GM21786 (cell line): ENCODE results near the gene NATD1.

Source experiments
- ATAC-seq: cut with Tn5 transposase; IDR thresholded peaks from one replicate; pipeline ENCODE4 v1.9.1; 2021; ENCODE audit not compliant: unreplicated experiment

Gene NATD1

DNA sequence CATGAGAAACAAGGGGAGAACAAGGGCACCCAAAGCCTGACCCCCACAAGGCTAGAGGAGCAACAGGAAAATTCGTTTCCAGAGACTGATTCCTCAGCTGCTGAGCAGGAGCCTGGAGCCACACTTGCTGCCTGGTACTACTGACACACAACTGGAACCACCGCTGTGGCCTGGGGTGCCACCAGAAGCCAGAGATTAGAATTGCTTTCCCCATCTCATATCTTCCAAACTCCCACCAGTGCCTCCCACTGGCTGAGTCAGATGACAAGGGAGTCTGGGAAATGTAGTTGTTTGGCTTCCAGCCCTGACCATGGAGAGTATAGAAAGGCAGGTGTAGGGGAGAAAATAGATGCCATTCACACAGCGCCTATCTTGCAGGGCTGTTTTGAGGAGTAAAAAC is 35.1 kb downstream of the NATD1 start:
- no peak for ATAC-seq

DNA sequence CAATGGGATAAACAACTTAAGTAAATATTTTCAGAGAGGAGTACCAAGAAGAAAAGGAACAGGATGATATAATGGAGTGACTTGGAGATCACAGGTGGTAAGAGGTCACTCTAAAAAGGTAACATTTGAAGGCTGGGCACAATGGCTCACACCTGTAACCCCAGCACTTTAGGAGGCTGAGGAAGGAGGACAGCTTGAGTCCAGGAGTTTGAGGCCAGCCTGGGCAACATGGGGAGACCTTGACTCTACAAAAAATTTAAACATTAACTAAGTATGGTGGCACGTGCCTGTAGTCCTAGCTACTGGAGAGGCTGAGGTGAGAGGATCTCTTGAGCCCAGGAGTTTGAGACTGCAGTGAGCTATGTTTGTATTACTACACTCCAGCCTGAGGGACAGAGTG is 35.9 kb downstream of the NATD1 start:
- ATAC-seq, result no peak

DNA sequence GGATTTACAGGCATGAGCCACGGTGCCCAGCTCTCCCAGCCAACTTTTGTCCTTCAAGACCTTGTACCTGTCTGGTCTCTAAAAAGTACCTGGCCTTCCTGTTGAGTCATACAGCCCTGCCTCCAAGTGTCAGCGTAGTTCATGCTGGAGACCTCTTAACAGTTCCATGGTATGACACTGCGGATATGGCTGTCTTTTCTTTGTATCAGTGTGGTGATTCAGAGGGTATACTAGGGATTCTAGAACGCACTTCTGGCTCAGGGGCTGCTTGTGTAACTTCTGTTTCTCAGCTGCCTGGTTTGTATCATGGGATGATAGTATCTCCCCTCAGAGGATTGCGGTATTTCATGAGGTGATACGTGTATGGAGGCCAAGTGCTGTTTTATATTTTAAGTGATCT is 37.3 kb downstream of the NATD1 start:
- no peak for ATAC-seq

DNA sequence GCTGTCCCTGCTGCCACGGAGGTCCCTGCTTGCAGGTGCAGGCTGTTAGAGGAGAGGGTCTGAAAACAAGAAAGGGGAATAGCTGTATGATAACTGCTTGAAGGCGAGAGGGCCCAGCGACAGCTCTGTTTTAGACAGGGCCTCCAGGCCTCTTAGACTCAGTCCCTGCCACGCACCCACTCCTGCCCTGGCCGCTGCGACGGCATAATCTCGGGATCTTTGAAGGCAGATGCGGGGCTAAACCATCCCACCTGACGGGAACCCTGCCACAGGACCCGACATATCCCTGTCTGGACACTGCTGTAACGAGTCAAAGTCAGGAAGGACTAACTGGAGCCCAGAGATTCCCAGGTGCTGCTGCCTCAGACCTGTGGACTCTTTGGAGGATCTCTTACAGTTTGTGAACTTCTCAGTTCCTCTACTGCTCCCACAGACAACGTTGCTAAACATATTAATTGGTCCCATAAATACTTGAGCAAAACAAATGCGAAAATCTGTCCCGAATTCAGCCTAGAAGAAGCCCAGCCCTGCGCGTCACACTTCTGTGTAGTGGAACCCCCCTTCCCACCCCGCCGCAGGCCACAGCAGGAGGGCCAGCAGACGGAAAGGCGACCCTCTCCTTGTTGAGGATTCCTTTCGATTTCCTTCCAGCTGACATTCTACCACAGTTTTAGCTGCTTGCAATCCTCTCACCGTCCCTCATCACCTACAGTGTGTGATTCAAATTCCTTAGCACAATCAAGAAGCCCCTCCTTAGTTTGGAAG is 38.3 kb downstream of the NATD1 start:
- peak; percentile 9 for ATAC-seq

DNA sequence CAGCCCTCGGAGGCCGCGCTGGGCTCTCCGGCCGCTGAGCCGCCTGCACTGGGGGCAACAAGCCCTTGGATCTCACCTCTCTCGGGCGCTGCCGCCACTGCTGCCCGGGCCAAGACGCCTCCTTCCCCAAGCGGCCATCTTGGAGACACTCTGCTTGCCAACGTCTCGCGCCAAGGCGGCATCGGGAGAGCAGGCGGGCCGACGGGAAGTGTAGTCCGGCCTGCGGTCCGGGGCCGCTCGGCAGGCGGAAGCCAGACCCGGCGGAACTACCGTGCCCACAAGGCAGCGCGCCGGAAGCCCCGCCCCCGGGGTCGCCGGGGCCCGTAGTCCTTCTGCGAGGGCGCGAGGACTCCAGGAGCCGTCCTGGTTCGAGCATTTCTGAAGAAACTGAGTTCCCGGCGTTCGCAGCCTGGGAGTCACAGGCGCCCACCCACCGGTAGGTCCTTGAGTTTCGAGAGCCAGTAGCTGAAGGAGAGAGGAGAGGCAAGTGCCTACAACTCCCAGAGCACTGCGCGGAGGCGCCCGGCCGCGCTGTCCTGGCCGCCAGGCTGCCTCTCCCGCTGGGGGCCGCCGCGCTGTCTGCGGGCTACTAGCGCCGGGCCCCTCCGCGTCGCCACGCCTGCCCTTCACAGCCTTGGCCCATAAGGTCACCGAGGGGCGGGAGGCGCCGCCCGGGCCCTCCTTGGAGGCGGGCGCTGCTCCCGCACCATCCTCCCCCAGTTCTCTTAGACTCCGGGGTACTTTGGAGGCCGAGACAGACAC is 39.0 kb downstream of the NATD1 start, which contains the start of gene TMEM11:
Gene TMEM11, minus strand, starts transcription at position 147 of the 762 bp plus-strand sequence. Its CDS starts 9 bp downstream, at position 138.
- peak; percentile 81 for ATAC-seq

DNA sequence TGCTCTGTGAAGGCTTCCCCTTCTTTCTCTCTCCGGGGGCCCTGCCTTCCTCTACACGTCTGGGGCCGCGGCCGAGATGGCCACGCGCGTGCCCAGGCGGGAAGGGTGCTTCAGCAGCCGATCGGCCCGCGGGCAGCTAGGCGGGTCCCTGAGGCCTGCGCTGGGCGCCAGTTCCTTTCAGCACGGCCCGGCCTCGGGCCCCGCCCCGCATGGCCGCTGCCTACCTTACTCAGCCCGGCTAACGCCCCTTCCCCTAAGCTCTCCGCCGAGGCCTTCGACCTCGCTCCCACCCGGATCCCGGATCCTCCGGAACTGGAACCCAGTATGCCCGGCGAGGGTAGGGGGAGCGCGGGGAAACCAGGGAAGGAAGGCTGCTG is 39.6 kb downstream of the NATD1 start:
- no peak for ATAC-seq

DNA sequence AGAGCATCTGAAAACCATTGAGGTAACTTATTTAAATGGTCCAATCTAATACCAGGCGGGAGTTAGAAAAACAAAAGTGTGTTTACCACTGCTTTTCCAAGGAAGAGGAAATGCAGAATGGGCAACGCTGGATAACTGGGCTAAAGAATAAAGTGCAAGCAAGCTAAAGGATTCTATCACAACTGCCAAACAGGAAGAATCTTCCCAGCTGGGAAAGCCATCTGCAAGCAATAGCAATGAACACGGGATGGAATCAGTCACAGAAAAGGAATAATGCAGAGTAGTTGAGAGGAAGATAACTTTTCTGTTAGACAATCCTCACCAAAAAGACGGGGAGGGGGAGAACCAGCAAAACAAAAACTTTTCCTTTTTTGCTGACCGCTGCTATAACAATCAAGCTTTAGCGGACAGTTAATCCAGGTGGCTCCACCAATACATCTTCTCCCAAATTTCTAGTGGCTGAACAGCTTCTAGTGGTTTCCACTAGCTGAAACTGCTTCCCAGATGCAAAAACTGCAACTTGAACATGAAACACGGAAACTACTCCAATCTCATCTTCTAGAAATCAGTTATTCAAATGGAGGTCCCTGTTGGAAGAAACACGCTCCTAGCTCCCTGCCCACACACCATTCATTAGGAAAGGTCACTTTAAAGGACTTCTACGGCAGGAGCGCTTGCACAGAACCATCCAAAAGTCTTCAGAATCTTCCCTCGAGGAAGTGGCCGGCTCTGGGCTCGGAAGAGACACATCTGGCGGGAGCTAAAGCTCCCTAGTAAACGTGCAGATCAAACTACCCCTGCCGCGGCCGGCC is 40.2 kb downstream of the NATD1 start:
- no peak for ATAC-seq

DNA sequence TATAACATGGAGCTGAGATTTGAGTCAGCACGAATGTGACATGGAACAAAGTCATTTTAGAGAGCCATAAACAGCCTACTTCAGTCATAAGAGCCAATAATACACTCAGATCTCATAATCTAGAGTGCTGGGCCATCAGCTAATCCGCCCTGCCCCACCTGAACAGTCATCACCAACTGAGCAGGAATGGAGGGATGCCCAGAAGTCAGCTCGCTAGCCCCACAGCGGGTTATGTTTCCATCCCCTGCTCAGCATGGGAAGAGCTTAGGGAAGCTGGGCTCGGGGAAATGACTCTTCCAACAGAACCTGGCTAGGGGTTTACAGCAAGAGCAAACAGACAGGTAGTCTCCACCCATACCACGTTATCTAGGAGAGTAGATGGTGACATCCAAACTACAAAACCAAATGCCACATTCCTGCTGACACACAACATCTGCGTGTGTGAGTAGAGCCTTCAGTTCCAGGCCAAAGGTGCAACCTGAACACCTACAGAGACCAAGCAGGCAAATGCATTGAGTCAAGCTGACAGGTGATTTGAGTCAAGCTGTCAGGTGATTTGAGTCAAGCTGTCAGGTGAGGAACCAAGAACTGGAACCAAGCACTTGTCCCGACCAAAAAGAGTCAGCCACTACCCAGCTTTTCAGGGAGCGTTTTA is 41.3 kb downstream of the NATD1 start:
- no peak for ATAC-seq

DNA sequence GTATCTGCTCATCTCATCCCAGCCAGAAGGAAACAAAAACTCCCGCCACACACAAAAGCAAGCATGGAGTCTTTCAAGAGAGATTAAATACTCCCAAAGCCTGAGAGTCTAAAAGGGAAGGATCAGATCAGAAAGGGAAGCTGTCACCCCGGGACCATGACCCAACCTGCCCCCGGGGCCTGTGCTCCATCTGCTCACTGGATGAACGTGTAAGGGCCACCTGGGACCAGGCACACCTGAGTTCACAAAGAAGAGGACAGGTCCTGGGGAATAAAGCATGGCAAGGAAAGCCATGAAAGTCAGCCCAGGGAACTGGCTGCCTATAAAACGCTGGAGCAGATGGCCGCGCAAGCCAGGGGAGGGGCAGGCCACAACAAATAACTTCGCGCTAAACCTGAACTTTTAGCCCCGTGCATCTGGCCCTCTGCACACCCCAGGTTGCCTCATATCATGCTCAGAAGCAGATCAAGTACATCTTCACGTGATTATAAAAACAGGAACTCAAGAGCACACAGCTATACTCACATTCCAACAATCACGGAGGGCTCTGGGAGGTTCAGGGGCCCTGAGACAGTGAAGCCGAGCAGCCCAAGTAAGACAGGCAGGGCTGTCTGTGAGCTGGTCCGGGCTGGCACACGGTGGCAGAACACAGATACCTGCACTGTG is 42.7 kb downstream of the NATD1 start:
- no peak for ATAC-seq

DNA sequence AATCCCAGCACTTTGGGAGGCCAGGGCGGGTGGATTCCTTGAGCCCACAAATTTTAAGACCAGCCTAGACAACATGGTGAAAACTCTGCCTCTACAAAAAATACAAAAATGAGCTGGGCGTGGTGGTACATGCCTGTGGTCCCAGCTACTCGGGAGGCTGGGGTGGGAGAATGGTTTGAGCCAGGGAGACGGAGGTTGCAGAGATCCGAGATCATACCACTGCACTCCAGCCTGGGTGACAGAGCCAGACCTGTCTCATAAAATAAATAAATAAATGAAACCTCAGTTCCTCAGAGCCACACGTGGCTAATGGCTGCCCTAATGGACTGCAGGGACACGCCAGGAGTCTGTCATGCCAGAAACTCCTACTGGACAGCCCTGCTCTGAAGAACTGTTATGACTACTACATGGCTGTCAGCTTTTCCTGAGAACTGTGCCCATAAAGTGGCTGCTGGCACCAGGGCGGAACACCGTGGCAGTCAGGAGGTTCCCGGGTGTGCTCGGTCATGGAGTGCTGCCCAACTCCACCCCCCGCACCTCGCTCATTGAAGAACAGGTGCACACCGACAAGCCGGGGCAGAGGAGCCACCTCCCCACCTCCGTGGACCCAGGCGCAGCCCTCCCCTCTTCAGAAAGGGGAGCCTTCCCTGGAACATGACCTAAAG is 43.6 kb downstream of the NATD1 start:
- ATAC-seq, result no peak

DNA sequence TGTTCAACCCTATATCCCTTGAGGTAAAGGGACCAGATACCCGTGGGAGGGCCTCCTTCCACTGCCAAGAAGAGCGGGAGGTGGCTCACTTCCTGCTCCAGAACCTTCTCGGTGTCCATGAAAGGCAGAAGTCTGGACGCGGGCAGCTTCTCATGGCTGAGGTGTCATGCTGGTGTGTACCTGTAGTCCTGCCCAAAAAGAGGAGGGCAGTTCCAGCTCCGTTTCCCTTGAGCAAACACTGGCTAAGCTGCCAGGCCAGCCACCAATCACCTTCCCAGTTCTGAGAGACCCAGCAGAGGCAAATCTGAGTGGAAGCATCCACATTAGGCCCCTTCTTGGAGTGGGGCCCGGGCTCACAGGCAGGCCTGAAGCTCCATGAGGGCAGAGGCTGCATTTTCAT is 44.9 kb downstream of the NATD1 start:
- no peak for ATAC-seq

DNA sequence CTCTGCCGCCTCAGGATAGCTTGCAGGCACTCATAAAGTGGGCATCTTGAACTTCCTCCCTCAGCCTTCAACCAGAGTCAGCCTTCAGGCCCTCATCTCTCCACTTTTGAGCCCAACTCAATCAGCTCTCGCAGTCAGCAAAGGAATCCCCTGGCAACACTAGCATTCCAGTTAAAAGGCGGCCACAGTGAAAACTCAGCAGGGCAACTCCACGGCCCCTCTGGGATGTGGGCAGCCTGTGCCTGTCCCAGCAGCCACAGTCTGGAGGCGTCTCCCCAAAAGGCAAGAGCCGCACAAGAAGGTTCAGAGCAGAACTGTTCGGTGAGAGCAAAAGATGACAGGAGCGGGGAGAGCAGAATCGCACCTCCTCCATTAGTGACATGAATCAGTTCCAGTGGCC is 48.3 kb downstream of the NATD1 start:
- ATAC-seq, result no peak

DNA sequence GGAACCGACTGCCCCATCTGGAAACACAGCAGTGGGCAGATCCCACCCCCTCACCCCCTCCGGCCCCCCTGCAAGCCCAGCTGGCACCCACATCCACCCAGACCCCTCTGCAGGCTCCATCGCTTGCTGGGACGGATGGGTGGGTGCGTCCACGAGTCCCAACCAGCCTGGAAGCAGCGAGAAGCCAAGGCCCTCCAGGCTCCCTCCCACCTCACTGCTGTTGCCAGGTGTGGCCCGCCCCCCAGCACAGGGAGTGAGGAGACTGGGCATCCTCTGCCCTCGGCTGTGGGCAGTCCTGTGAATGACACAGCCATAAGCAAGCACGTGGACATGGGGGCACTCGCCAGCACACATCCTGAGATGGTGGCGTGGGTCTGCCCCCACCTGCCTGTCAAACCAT is 50.7 kb downstream of the NATD1 start:
- ATAC-seq, result no peak

DNA sequence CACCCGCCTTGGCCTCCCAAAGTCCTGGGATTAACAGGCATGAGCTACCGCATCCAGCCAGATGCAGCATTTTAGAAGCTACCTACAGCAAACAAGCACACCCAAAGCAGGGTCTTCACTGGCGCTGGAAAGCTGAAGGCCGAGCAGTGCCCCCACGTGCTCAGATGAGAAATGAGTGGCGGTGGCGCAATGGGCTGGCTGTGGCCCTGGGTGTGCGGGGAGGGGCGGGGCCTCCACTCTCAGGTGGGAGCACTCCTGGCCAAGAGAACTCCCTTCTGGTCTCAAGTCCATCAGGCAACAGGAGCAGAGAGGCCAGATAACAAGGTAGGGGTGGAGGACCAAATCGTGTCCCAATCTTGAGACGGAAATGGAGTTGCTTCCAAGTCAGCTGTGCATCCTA is 51.3 kb downstream of the NATD1 start:
- no peak for ATAC-seq

DNA sequence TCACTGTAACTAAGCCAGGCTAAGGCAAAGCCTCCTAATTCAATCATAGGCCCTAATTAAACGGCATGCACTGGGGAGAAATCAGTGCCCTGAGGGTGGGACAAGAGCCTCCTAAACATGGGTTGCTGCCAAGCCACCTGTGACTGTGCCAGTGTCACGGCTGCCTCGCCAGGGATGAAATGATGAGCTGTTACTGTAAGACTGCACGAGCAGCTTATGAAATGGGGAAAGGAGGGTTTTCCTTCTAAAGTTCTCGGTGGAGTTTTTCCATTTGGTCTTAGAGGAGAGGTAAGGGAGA is 52.0 kb downstream of the NATD1 start:
- ATAC-seq, result no peak

DNA sequence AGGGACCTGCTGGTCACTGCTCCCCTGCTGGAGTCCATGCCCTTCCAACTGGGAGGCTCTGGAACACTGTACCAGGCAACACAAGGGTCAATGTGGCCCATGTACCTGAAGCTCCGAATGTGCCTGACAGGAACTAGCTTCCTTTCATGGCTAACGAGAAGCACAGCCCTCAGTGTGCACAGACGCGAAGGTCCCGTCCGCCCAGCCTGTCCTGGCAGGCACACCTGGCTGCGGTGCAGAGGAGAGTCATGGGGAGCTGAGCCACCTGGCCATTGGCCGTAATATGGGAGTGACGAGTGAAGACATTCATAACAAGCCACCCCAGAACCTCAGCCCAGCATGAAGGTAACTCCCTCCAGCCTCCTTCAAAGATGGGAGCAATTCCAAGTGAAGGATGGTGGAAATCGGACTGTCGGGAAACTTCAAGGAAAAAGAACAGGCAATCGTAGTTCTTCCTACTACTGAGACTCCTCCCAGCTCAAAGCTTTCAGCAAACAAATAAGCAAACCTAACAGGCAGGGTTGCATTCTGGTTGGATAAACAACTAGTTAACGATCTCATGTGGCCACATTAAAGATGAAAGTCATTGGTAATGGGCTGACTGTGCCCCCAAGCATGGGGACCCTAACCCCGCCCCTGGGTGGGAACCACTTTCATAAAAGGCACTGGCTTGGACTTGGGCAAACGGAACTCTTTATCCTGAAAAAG is 52.5 kb downstream of the NATD1 start:
- no peak for ATAC-seq

DNA sequence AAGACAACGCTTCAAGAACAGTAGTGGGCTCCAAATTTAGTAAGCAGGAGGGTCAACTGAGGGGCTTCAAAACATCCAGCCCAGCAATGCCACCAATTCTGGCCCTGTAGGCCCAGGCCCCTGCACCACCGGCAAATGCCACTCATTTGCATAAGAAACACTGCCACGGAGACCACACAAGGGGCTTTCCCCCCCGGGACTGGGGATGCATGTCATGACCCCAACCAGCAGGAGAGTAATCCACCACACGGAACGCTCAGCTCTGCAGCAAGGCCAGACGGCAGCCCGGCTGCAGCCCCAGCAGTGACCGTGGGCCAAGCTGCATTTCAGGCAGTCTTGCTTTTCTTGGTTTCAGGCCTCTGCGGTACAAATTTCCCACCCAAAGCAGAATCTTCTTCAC is 53.4 kb downstream of the NATD1 start:
- no peak for ATAC-seq

DNA sequence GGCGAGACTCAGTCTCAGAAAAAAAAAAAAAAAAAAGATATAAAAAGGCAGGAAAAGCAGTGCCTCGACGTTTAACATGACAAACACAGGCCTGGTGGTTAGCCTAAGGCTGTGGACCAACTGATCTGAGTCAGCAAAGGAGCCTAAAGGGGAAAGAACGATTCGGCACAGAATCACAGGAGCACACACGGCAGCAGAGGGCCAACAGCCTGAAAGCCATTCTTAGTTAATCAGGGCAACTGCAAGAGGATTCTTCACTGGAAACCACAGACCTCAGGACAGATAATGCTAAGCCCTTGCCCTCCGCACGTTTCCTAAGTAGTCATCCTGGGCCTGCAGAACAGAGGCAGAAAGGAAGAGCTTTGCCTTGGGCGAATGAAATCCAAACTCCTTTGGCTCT is 53.9 kb downstream of the NATD1 start:
- ATAC-seq, result no peak

DNA sequence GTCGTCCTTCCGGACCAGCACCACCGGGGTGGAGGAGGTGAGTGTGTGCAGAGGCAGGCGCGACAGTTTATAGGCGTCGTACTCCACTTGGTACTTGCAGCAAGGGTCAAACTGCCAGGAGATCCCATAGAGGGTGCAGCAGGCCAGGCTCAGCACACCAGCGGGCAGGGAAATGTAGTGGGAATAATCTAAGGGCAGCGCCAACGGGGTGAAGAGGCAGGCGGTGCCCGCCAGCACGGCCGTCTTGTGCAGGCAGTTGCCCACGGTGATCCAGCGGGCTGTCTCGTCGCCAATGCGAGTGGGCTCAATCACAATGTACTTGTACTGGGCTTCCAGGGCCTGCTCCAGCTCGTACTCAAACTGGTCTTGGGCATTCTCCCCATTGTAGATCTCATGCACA is 54.8 kb downstream of the NATD1 start:
- ATAC-seq, result no peak

DNA sequence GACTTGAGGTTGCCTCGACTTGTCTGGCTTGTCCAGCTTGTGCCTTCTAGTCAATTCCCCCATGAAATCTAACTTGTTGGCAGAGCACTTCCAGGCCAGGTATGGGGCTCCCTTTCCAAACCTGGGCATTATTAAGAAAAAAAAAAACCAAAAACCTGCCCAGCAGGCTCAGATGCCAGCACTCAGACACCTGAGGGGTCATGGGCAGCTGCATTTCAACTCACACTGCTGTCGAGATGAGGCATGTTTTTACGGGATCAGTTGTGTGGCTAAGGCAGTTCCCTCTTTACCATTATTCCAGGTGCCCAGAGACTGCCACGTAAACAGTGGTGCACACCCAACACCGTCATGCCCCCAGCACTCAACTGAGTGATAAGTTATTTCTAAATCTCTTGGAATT is 57.1 kb downstream of the NATD1 start:
- no peak for ATAC-seq
